ENCODE results near the gene EHBP1L1.

GRCh38 chr11:65595131-65595530, 19.3 kb downstream of the EHBP1L1 start:
- no peak for TF ChIP-seq CTCF (IDR thresholded peaks at IDR 0.05; ENCODE audit: borderline replicate concordance, extremely low read depth, low read length, poor library complexity, severe bottlenecking)
- TF ChIP-seq EZH2 (IDR thresholded peaks at IDR 0.05; ENCODE audit: borderline replicate concordance, low read depth, low read length, severe bottlenecking): no peak

Measured in DND-41 (cell line).